SK-N-SH (cell line): ENCODE results near the gene FBXO27. TPM values are rescaled to one million over a fixed set of nuclear protein-coding genes. Genes with fewer than 3 reads are reported as not detected.
"Not testable (repeated sequence)": the region's sequence is repeated elsewhere in the genome, so short reads cannot be mapped to it uniquely, and the experiment has no call there.

Experiments used
- CTCF ChIA-PET: fragments of 300-600, 350-600 bp; formaldehyde crosslinking; extraction: SDS; loops from one replicate; lab custom pipeline; 2021; lab: Yijun Ruan, JAX
- POLR2A ChIA-PET: fragments of 350-600 bp; sonication (Branson Sonifier 250); formaldehyde crosslinking; extraction: SDS; loops from one replicate; lab custom pipeline; 2020; ENCODE audit warnings: antibody characterized with exemption, inconsistent platforms; lab: Yijun Ruan, JAX
- DNase-seq: peaks from one replicate; pipeline ENCODE4 v3.0.0; 2012
- H2AFZ ChIP-seq: fragments of 200-600 bp; sonication (generic); 2 replicates; pipeline ENCODE4 v1.8.1; 2016; ENCODE audit warnings: antibody characterized with exemption, mild to moderate bottlenecking, low read depth
- H3F3A ChIP-seq: fragments of 200-600 bp; sonication (generic); replicated peaks from 2 replicates; pipeline ENCODE3; 2016; ENCODE audit warnings: antibody characterized with exemption, mild to moderate bottlenecking; ENCODE audit not compliant: insufficient read depth
- H3K27ac ChIP-seq, 2 experiments: fragments of 200-500 bp in 1 of 2; fragments of 200-600 bp in 1 of 2; sonication (Bioruptor generic) in 1 of 2; sonication (generic), shearing (Covaris generic) in 1 of 2; 2 replicates each; pipeline versions ENCODE4 v1.5.1 to v1.6.1; 2014 to 2016; ENCODE audit warnings: low read depth in 2 of 2, inconsistent platforms in 1 of 2, low read length in 1 of 2, mild to moderate bottlenecking in 1 of 2, mixed read lengths in 1 of 2
- H3K27me3 ChIP-seq: fragments of 200-600 bp; sonication (generic), shearing (Covaris generic); 2 replicates; pipeline ENCODE4 v1.6.1; 2016; ENCODE audit warnings: mixed run types; ENCODE audit not compliant: insufficient read depth
- H3K36me3 ChIP-seq, 2 experiments: fragments of 200-500 bp in 1 of 2; fragments of 200-600 bp in 1 of 2; sonication (Bioruptor generic) in 1 of 2; sonication (generic) in 1 of 2; replicated peaks in 1 of 2; 2 replicates each; pipeline versions ENCODE3 to v1.5.1; 2014 to 2016; ENCODE audit warnings: low read length in 1 of 2, mild to moderate bottlenecking in 1 of 2; ENCODE audit not compliant: insufficient read depth in 2 of 2, control insufficient read depth in 1 of 2
- H3K4me1 ChIP-seq, 2 experiments: fragments of 200-500 bp in 1 of 2; fragments of 200-600 bp in 1 of 2; sonication (Bioruptor generic) in 1 of 2; sonication (generic), shearing (Covaris generic) in 1 of 2; 2 replicates each; pipeline versions ENCODE4 v1.5.1 to v1.6.1; 2014 to 2016; ENCODE audit warnings: low read depth in 1 of 2, low read length in 1 of 2, mixed run types in 1 of 2; ENCODE audit not compliant: insufficient read depth in 2 of 2, control insufficient read depth in 1 of 2
- H3K4me2 ChIP-seq: fragments of 200-600 bp; sonication (generic), shearing (Covaris generic); 2 replicates; pipeline ENCODE4 v1.6.1; 2017; ENCODE audit warnings: mixed run types
- H3K4me3 ChIP-seq, 2 experiments: fragments of 200-500 bp in 1 of 2; fragments of 200-600 bp in 1 of 2; sonication (Bioruptor generic) in 1 of 2; sonication (generic), shearing (Covaris generic) in 1 of 2; 2 replicates each; pipeline versions ENCODE4 v1.5.1 to v1.8.1; 2014 to 2016; ENCODE audit warnings: low read depth in 2 of 2, inconsistent platforms in 1 of 2, low read length in 1 of 2, mild to moderate bottlenecking in 1 of 2, mixed read lengths in 1 of 2, moderate library complexity in 1 of 2
- H3K79me2 ChIP-seq: fragments of 200-600 bp; sonication (generic); 2 replicates; pipeline ENCODE4 v1.8.1; 2017; ENCODE audit warnings: mild to moderate bottlenecking; ENCODE audit not compliant: insufficient read depth
- H3K9ac ChIP-seq: fragments of 200-600 bp; sonication (generic); 2 replicates; pipeline ENCODE4 v1.6.1; 2017; ENCODE audit warnings: mixed run types
- H3K9me2 ChIP-seq: fragments of 200-600 bp; sonication (generic); 2 replicates; pipeline ENCODE4 v1.6.1; 2017; ENCODE audit warnings: mixed run types
- H3K9me3 ChIP-seq: fragments of 200-600 bp; sonication (generic); 2 replicates; pipeline ENCODE4 v1.6.1; 2017; ENCODE audit warnings: mixed run types, mild to moderate bottlenecking, moderate library complexity
- H4K20me1 ChIP-seq: fragments of 200-600 bp; sonication (generic); 2 replicates; pipeline ENCODE4 v1.6.1; 2017; ENCODE audit warnings: mild to moderate bottlenecking, mixed run types; ENCODE audit not compliant: insufficient read depth
- CHD2 ChIP-seq: fragments of 150-350 bp; IDR thresholded peaks from 2 replicates; pipeline ENCODE4 v1.6.1; 2018; ENCODE audit warnings: low read length; ENCODE audit not compliant: partially characterized antibody
- EP300 ChIP-seq, 2 experiments: IDR thresholded peaks; 2 replicates each; pipeline versions ENCODE4 v1.4.0 to v1.6.1; 2012; ENCODE audit warnings: borderline replicate concordance in 1 of 2, low read depth in 1 of 2, low read length in 1 of 2
- EZH2phosphoT487 ChIP-seq: fragments of 200-600 bp; sonication (generic); IDR thresholded peaks from 2 replicates; pipeline ENCODE4 v1.6.1; 2017; ENCODE audit warnings: low read depth, mixed run types, mild to moderate bottlenecking, antibody characterized with exemption, moderate library complexity, borderline replicate concordance
- FOSL2 ChIP-seq: IDR thresholded peaks from 2 replicates; pipeline ENCODE4 v1.4.0; 2012; ENCODE audit warnings: low read depth, mild to moderate bottlenecking, moderate library complexity, borderline replicate concordance
- FOXJ3 ChIP-seq: sonication (generic); formaldehyde crosslinking; IDR thresholded peaks from 2 replicates; pipeline ENCODE4 v1.5.1; 2020; ENCODE audit warnings: mild to moderate bottlenecking, missing genetic modification reagents
- FOXM1 ChIP-seq: IDR thresholded peaks from 2 replicates; pipeline ENCODE4 v1.4.0; 2012; ENCODE audit warnings: low read depth, mild to moderate bottlenecking
- GABPA ChIP-seq: IDR thresholded peaks from 2 replicates; pipeline ENCODE4 v1.4.0; 2012; ENCODE audit warnings: low read depth, mild to moderate bottlenecking
- JUND ChIP-seq: IDR thresholded peaks from 2 replicates; pipeline ENCODE4 v1.4.0; 2012
- MXI1 ChIP-seq: IDR thresholded peaks from 2 replicates; pipeline ENCODE4 v1.6.1; 2012; ENCODE audit warnings: mild to moderate bottlenecking, low read depth, low read length, improper control_type of control experiment
- RFX5 ChIP-seq: IDR thresholded peaks from 2 replicates; pipeline ENCODE4 v1.6.1; 2012; ENCODE audit warnings: mild to moderate bottlenecking, improper control_type of control experiment, low read length
- SIN3A ChIP-seq: IDR thresholded peaks from 2 replicates; pipeline ENCODE4 v1.6.1; 2012; ENCODE audit warnings: low read depth, mild to moderate bottlenecking, low read length, moderate library complexity, borderline replicate concordance
- TCF12 ChIP-seq: IDR thresholded peaks from 2 replicates; pipeline ENCODE4 v1.4.0; 2012
- TEAD4 ChIP-seq: IDR thresholded peaks from 2 replicates; pipeline ENCODE4 v1.4.0; 2012; ENCODE audit warnings: mild to moderate bottlenecking, borderline replicate concordance; ENCODE audit not compliant: insufficient read depth
- WGBS: methylation state at CpG from one replicate; pipeline ENCODE4 v1.1.6; 2017; ENCODE audit warnings: low lambda C conversion rate; 5-methylcytosine and 5-hydroxymethylcytosine counted together
- polyA plus RNA-seq, 3 experiments: library from polyadenylated mRNA; depleted of rRNA; stranded (reverse); fragments of >200 nt; gene quantifications; 2 replicates each; pipeline ENCODE4 v1.2.3, GENCODE V29; 2012
- TF ChIP-seq, protein P1 (sequence below): IDR thresholded peaks from 2 replicates; pipeline ENCODE4 v1.6.1; 2012; ENCODE audit warnings: mild to moderate bottlenecking, low read depth, low read length, moderate library complexity
- TF ChIP-seq, protein P2 (sequence below): IDR thresholded peaks from 2 replicates; pipeline ENCODE4; 2012
- TF ChIP-seq, protein P3 (sequence below): IDR thresholded peaks from 2 replicates; pipeline ENCODE4 v1.4.0; 2012; ENCODE audit warnings: low read depth
- TF ChIP-seq, protein P4 (sequence below): IDR thresholded peaks from 2 replicates; pipeline ENCODE4 v1.4.0; 2012; ENCODE audit warnings: low read depth, borderline replicate concordance
- TF ChIP-seq, protein P5 (sequence below): fragments of 150-350 bp; IDR thresholded peaks from 2 replicates; pipeline ENCODE4 v1.6.1; 2017; ENCODE audit warnings: antibody characterized with exemption, low read length, low read depth, borderline replicate concordance

The FBXO27 gene
- polyA plus RNA-seq, 1 of the 3 experiments (the other 2 are of a cell fraction): 5.8 TPM

DNA sequence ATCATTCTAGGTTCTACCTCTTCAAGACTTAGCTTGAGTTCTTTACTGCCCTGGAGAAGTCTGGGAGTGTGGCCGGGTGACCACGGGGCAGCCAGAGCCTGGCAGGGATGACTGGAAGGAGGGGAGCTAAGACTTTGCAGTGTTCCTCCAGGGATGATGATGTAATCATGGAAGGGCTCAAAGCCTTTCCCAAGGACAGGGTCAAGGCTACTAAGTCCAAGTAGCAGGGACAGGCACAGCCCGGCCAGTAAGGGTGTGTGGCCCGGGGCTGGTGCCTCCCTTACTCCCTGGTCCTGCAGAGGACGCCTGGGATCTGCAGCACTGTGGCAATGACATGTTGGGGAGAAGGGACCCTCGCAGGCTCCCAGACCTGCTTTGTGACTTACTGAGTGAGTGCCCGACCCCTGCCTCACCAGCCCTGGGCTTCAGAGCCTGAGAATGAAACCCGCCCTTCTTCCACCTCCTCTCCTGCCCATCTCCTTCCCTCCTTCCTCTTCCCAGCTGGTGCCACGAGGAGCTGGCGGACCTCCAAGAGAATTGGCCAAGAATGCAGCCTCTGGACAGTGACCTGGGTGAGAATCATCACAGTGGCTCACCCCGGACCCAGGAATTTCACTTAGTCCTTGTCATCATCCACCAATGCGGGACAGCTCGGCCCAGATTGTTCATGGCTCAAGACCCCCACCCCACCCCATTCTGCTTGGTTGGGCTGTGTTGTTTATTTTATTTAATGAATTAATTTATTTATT is 41.2 kb downstream of the FBXO27 start (continued):
- TF ChIP-seq, protein P1, sequence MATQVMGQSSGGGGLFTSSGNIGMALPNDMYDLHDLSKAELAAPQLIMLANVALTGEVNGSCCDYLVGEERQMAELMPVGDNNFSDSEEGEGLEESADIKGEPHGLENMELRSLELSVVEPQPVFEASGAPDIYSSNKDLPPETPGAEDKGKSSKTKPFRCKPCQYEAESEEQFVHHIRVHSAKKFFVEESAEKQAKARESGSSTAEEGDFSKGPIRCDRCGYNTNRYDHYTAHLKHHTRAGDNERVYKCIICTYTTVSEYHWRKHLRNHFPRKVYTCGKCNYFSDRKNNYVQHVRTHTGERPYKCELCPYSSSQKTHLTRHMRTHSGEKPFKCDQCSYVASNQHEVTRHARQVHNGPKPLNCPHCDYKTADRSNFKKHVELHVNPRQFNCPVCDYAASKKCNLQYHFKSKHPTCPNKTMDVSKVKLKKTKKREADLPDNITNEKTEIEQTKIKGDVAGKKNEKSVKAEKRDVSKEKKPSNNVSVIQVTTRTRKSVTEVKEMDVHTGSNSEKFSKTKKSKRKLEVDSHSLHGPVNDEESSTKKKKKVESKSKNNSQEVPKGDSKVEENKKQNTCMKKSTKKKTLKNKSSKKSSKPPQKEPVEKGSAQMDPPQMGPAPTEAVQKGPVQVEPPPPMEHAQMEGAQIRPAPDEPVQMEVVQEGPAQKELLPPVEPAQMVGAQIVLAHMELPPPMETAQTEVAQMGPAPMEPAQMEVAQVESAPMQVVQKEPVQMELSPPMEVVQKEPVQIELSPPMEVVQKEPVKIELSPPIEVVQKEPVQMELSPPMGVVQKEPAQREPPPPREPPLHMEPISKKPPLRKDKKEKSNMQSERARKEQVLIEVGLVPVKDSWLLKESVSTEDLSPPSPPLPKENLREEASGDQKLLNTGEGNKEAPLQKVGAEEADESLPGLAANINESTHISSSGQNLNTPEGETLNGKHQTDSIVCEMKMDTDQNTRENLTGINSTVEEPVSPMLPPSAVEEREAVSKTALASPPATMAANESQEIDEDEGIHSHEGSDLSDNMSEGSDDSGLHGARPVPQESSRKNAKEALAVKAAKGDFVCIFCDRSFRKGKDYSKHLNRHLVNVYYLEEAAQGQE: no peak
- TF ChIP-seq JUND (no peak), RFX5 (no peak), MXI1 (no peak), GABPA (no peak), EP300 (IDR thresholded peaks at IDR 0.05; ENCODE audit: borderline replicate concordance in 1 of 2, low read depth in 1 of 2, low read length in 1 of 2) (no peak), EZH2phosphoT487 (no peak), CHD2 (no peak), FOXJ3 (CRISPR knock-in tag) (no peak), FOXM1 (no peak), SIN3A (no peak), TCF12 (peak; percentile 66), TEAD4 (0 out of 2 replicates have a peak, but pooled peaks have one; percentile 45), FOSL2 (peak; percentile 24; the same call in 1 of the 2 replicates)
- TF ChIP-seq, protein P2, sequence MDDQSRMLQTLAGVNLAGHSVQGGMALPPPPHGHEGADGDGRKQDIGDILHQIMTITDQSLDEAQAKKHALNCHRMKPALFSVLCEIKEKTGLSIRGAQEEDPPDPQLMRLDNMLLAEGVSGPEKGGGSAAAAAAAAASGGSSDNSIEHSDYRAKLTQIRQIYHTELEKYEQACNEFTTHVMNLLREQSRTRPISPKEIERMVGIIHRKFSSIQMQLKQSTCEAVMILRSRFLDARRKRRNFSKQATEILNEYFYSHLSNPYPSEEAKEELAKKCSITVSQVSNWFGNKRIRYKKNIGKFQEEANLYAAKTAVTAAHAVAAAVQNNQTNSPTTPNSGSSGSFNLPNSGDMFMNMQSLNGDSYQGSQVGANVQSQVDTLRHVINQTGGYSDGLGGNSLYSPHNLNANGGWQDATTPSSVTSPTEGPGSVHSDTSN: peak; percentile 35; the same call in 1 of the 2 replicates
- TF ChIP-seq, protein P3, sequence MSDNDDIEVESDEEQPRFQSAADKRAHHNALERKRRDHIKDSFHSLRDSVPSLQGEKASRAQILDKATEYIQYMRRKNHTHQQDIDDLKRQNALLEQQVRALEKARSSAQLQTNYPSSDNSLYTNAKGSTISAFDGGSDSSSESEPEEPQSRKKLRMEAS: 0 out of 2 replicates have a peak, but pooled peaks have one; percentile 47
- TF ChIP-seq, protein P4, sequence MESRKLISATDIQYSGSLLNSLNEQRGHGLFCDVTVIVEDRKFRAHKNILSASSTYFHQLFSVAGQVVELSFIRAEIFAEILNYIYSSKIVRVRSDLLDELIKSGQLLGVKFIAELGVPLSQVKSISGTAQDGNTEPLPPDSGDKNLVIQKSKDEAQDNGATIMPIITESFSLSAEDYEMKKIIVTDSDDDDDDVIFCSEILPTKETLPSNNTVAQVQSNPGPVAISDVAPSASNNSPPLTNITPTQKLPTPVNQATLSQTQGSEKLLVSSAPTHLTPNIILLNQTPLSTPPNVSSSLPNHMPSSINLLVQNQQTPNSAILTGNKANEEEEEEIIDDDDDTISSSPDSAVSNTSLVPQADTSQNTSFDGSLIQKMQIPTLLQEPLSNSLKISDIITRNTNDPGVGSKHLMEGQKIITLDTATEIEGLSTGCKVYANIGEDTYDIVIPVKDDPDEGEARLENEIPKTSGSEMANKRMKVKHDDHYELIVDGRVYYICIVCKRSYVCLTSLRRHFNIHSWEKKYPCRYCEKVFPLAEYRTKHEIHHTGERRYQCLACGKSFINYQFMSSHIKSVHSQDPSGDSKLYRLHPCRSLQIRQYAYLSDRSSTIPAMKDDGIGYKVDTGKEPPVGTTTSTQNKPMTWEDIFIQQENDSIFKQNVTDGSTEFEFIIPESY: no peak
- TF ChIP-seq, protein P5, sequence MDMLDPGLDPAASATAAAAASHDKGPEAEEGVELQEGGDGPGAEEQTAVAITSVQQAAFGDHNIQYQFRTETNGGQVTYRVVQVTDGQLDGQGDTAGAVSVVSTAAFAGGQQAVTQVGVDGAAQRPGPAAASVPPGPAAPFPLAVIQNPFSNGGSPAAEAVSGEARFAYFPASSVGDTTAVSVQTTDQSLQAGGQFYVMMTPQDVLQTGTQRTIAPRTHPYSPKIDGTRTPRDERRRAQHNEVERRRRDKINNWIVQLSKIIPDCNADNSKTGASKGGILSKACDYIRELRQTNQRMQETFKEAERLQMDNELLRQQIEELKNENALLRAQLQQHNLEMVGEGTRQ: no peak

DNA sequence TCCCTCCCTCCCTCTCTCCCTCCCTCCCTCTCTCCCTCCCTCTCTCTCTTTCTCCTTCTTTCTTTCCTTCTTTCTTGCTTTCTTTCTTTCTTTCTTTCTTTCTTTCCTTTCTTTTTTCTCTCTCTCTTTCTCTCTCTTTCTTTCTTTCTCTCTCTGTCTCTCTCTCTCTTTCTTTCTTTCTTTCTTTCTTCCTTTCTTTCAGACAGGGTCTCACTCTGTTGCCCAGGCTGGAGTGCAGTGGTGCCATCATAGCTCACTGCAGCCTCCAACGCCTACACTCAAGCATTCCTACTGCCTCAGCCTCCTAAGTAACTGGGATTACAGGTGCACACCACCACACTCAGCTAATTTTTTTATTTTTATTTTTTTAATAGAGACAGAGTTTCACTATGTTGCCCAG is 42.7 kb downstream of the FBXO27 start:
- H2AFZ ChIP-seq, H3K4me3 ChIP-seq, H3K9me3 ChIP-seq, H3K79me2 ChIP-seq, H3K27me3 ChIP-seq, H3K9ac ChIP-seq, H3K9me2 ChIP-seq, H3K27ac ChIP-seq, H3K36me3 ChIP-seq, H4K20me1 ChIP-seq, POLR2A ChIA-PET, DNase-seq: not testable (repeated sequence)
- peak overlapping the region; percentile 59; the same call in 1 of the 2 replicates for H3K4me2 ChIP-seq
- WGBS: 75% methylated on average over 1 of the region's 1 CpG
- H3K4me1 ChIP-seq: peaks cover 4 to 16% of the 10 kb centered on the region in 2 experiments; a peak in 2 of 4 replicates
- peaks cover 17% of the 10 kb centered on the region for H3F3A ChIP-seq
- CTCF ChIA-PET: interaction anchor here (1.2 to 3.6 kb wide), 2 partner anchors 13 to 28 kb away, joined by 3 to 21 read pairs; partner anchors contain the start of gene FBXO17
